ENCODE results near the gene RPS4Y1. TPM values are rescaled to one million over a fixed set of nuclear protein-coding genes. Genes with fewer than 3 reads are reported as not detected.
A peak's percentile ranks its signal among the peaks of the same experiment; 100 is the strongest.

Gene RPS4Y1
- total and polyA plus RNA-seq, 4 donors = 153 to 159 TPM; not detected in 2

GRCh38 chrY:2854145-2854774, 12.9 kb downstream of the RPS4Y1 start:
- Histone ChIP-seq H3K4me3 (ENCODE audit: low read depth in 1 of 3, low read length in 3 of 3) (no peak overlapping the region), H3K9ac (ENCODE audit: low read depth in 1 of 2, low read length in 2 of 2) (no peak overlapping the region), H3K27ac (ENCODE audit: low read depth in 1 of 2, low read length in 2 of 2) (no peak overlapping the region), H3K4me1 (ENCODE audit: control insufficient read depth in 4 of 4, insufficient read depth in 4 of 4, low read length in 3 of 4) (no peaks in the 10 kb centered on the region), H3K9me3 (ENCODE audit: control insufficient read depth in 4 of 4, low read length in 3 of 4) (no peaks in the 10 kb centered on the region), H3K36me3 (ENCODE audit: control insufficient read depth in 4 of 4, insufficient read depth in 3 of 4, low read depth in 1 of 4, low read length in 3 of 4) (peaks cover 0 to 28% (median 0%) of the 10 kb centered on the region in 4 donors), H3K27me3 (ENCODE audit: control insufficient read depth in 4 of 4, insufficient read depth in 4 of 4, low read length in 3 of 4) (no peaks in the 10 kb centered on the region)
- 42% methylated on average over 6 of the region's 6 CpGs for WGBS
- no peak for DNase-seq (ENCODE audit: low spot score)
- peak in 1 of 2 donors; percentile 51 for TF ChIP-seq HNF4A (conservative IDR thresholded peaks at IDR 0.05)
- peak in 1 of 2 donors; percentile 20 for TF ChIP-seq EGR1 (IDR thresholded peaks at IDR 0.05; ENCODE audit: low read depth in 2 of 2)
- peak in 1 of 2 donors; percentile 27 for TF ChIP-seq GABPA (IDR thresholded peaks at IDR 0.05 in 1 of 2, conservative IDR thresholded peaks at IDR 0.05 in 1 of 2)
- no peak for TF ChIP-seq JUND (IDR thresholded peaks at IDR 0.05)

- no peak overlapping the region for H3K4me3 ChIP-seq (ENCODE audit: low read depth in 1 of 3, low read length in 3 of 3)
These were observed 15.7 kb downstream of the RPS4Y1 start for GRCh38 chrY:2857068-2857467.

More at GRCh38 chrY:2857068-2857467, 15.7 kb downstream of the RPS4Y1 start:
- Histone ChIP-seq H3K27me3 (ENCODE audit: control insufficient read depth in 4 of 4, insufficient read depth in 4 of 4, low read length in 3 of 4) (no peaks in the 10 kb centered on the region), H3K9ac (ENCODE audit: low read depth in 1 of 2, low read length in 2 of 2) (no peak overlapping the region), H3K27ac (ENCODE audit: low read depth in 1 of 2, low read length in 2 of 2) (no peak overlapping the region), H3K4me1 (ENCODE audit: control insufficient read depth in 4 of 4, insufficient read depth in 4 of 4, low read length in 3 of 4) (no peaks in the 10 kb centered on the region), H3K36me3 (ENCODE audit: control insufficient read depth in 4 of 4, insufficient read depth in 3 of 4, low read depth in 1 of 4, low read length in 3 of 4) (peaks cover 0 to 19% (median 0%) of the 10 kb centered on the region in 4 donors), H3K9me3 (ENCODE audit: control insufficient read depth in 4 of 4, low read length in 3 of 4) (no peaks in the 10 kb centered on the region)
- 89% methylated on average over 5 of the region's 5 CpGs for WGBS
- TF ChIP-seq ATF3 (IDR thresholded peaks at IDR 0.05) (no peak), EGR1 (IDR thresholded peaks at IDR 0.05; ENCODE audit: low read depth in 2 of 2) (no peak), JUND (IDR thresholded peaks at IDR 0.05) (no peak), REST (IDR thresholded peaks at IDR 0.05) (no peak), TAF1 (conservative IDR thresholded peaks at IDR 0.05) (no peak), FOXA1 (IDR thresholded peaks at IDR 0.05) (no peak), MAX (IDR thresholded peaks at IDR 0.05) (no peak), RXRA (IDR thresholded peaks at IDR 0.05) (no peak)
- no peak for DNase-seq (ENCODE audit: low spot score)

Data from liver (tissue), 9 donors.